Measurements from ENCODE around the gene OR2V1. TPM values are rescaled to one million over a fixed set of nuclear protein-coding genes. Genes with fewer than 3 reads are reported as not detected.

The OR2V1 gene
- total RNA-seq, 3 donors from 2014 or later: not detected

- H3K9me3 ChIP-seq: no peaks in the 10 kb centered on the region
- no peaks in the 10 kb centered on the region for H3K4me1 ChIP-seq (ENCODE audit: low read depth)
- ATAC-seq (no peak), DNase-seq (no peak)
- TF ChIP-seq CTCF (IDR thresholded peaks at IDR 0.05): no peak
- no peaks in the 10 kb centered on the region for H3K36me3 ChIP-seq (ENCODE audit: low read depth)
- H3K4me3 ChIP-seq: no peak overlapping the region
- intact Hi-C loops (cut with DNase I, micrococcal nuclease): no loop called here
Measured at GRCh38 chr5:181127456-181127855, 3.5 kb downstream of the OR2V1 start.

- intact Hi-C loops (cut with DNase I, micrococcal nuclease): no loop called here
- Histone ChIP-seq H3K4me3 (no peak overlapping the region), H3K4me1 (ENCODE audit: low read depth) (no peaks in the 10 kb centered on the region), H3K9me3 (no peaks in the 10 kb centered on the region), H3K36me3 (ENCODE audit: low read depth) (no peaks in the 10 kb centered on the region)
- TF ChIP-seq CTCF (IDR thresholded peaks at IDR 0.05): no peak
- DNase-seq (no peak), ATAC-seq (no peak)
Measured at GRCh38 chr5:181126841-181127240, 4.1 kb downstream of the OR2V1 start.

DNA sequence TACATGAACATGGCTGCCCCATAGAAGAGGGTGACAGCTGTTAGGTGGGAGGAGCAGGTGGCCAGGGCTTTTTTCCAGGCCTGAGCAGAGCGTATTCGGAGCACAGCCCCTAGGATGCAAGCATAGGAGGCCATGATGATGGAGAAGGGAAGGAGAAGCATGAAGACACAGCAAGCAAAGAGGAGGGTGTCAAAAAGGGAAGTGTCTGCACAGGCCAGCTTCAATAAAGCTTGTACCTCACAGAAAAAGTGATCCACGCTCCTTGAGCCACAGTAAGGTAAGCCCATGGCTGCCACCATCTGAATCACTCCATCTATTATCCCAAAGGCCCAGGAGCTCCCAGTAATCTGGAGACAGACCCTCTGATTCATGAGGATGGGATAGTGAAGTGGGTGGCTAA is 6.4 kb downstream of the OR2V1 start:
- intact Hi-C loops (cut with DNase I, micrococcal nuclease): no loop called here
- TF ChIP-seq CTCF (IDR thresholded peaks at IDR 0.05): no peak
- Histone ChIP-seq H3K9me3 (no peaks in the 10 kb centered on the region), H3K36me3 (ENCODE audit: low read depth) (no peaks in the 10 kb centered on the region), H3K4me1 (ENCODE audit: low read depth) (no peaks in the 10 kb centered on the region), H3K4me3 (no peak overlapping the region)
- ATAC-seq (no peak), DNase-seq (no peak)

DNA sequence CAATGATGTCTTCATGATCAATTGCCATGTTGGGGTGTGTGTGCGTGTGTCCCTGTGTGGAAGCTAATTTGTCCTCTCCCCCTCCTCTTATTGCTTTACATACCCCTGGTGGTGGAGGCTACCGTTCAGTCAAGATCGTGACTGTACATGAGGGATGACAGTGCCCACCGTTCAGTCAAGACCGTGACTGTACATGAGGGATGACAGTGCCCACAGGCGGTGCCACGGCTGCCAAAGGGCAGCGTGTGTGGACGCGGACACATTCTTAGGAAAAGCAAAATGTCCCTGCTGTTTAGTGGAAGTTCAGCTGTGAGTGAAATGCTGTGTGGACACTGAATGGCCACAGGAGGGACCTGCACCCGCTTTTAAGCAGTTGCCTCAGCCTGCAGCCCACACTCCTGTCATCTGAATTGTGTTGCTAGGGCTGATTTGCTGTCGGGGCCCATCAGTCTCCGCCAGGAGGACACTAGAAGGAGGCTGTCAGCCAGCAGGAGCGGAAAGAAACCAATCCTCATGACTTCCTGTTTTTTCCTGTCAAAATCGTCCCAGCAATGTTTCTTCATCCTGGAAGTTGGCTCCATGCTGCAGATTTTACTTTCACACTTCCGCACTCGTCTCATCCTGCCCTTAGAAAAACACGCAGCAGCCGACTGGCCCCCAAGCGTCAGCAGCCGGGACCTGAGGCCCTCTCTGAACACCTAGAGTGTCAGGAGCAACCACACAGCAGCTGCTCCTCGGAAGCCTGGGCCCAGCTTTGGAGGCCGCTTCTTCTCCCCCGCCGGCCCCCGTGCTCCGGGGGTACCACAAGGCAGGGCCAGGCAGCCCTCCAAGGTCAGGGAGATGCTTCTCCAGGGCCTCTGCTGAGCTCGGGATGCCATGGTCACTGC is 9.1 kb downstream of the OR2V1 start:
- no peak overlapping the region for H3K4me3 ChIP-seq
- DNase-seq (no peak), ATAC-seq (no peak)
- intact Hi-C loops (cut with DNase I, micrococcal nuclease): no loop called here
- no peaks in the 10 kb centered on the region for H3K9me3 ChIP-seq
- H3K36me3 ChIP-seq (ENCODE audit: low read depth): no peaks in the 10 kb centered on the region
- H3K4me1 ChIP-seq (ENCODE audit: low read depth): no peaks in the 10 kb centered on the region
- TF ChIP-seq CTCF (IDR thresholded peaks at IDR 0.05): no peak

DNA sequence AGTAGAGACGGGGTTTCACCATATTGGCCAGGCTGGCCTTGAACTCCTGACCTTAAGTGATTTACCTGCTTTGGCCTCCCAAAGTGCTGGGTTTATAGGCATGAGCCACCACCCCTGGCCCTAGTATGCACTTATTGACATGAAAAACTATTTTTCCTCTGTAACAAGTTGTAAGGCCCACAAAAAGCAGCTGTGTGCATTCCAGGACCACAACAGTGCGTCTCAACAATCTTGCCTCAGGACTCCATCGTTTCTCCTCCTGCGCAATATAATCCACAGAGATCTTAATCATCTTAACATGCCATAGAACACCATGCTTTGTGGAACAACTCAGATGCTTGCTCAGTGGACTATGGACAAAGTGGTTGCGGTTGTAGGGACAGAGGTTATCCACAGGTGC is 10.2 kb downstream of the OR2V1 start:
- TF ChIP-seq CTCF (IDR thresholded peaks at IDR 0.05): no peak
- H3K4me3 ChIP-seq: no peak overlapping the region
- intact Hi-C loops (cut with DNase I, micrococcal nuclease): no loop called here
- no peaks in the 10 kb centered on the region for H3K9me3 ChIP-seq
- DNase-seq (no peak), ATAC-seq (no peak)
- H3K4me1 ChIP-seq (ENCODE audit: low read depth): no peaks in the 10 kb centered on the region
- H3K36me3 ChIP-seq (ENCODE audit: low read depth): no peaks in the 10 kb centered on the region

All from mucosa of descending colon (tissue), 3 donors.